GM18499 (cell line): ENCODE data around the gene PLA2G6.
"Not testable (repeated sequence)": the region's sequence is repeated elsewhere in the genome, so short reads cannot be mapped to it uniquely, and the experiment has no call there.

Experiments used
- ATAC-seq: cut with Tn5 transposase; IDR thresholded peaks from one replicate; pipeline ENCODE4 v1.9.1; 2021; ENCODE audit warnings: moderate number of reproducible peaks; ENCODE audit not compliant: insufficient read depth, unreplicated experiment

PLA2G6 gene

GRCh38 chr22:38089474-38089851, 92.2 kb downstream of the PLA2G6 start:
- no peak for ATAC-seq

GRCh38 chr22:38088629-38089473, 92.8 kb downstream of the PLA2G6 start:
- no peak for ATAC-seq

- no peak for ATAC-seq
These were observed 93.8 kb downstream of the PLA2G6 start for GRCh38 chr22:38087855-38088254.

GRCh38 chr22:38086942-38087341, 94.7 kb downstream of the PLA2G6 start:
- ATAC-seq = no peak

- no peak for ATAC-seq
These were observed 95.4 kb downstream of the PLA2G6 start for GRCh38 chr22:38086001-38086845.

- no peak for ATAC-seq
These were observed 96.1 kb downstream of the PLA2G6 start for GRCh38 chr22:38085501-38085900.

- no peak for ATAC-seq
These were observed 96.6 kb downstream of the PLA2G6 start for GRCh38 chr22:38085056-38085455.

GRCh38 chr22:38083931-38084631, 97.5 kb downstream of the PLA2G6 start, which contains the start of gene SLC16A8:
Gene SLC16A8 (minus strand): TSS chr22:38084184. CDS start chr22:38082873, 1,311 bp downstream.
- no peak for ATAC-seq

GRCh38 chr22:38082986-38083710, 98.5 kb downstream of the PLA2G6 start:
- no peak for ATAC-seq

- no peak for ATAC-seq
These were observed 99.4 kb downstream of the PLA2G6 start for GRCh38 chr22:38081941-38082828.

- ATAC-seq = no peak
These were observed 100.0 kb downstream of the PLA2G6 start for GRCh38 chr22:38081636-38081940.

- no peak for ATAC-seq
These were observed 100.6 kb downstream of the PLA2G6 start for GRCh38 chr22:38080850-38081635.

- ATAC-seq = no peak
These were observed 101.2 kb downstream of the PLA2G6 start for GRCh38 chr22:38080474-38080849.

GRCh38 chr22:38079804-38080203, 101.8 kb downstream of the PLA2G6 start:
- ATAC-seq = no peak

- not testable (repeated sequence) for ATAC-seq
These were observed 102.4 kb downstream of the PLA2G6 start for GRCh38 chr22:38079208-38079607.

- no peak for ATAC-seq
These were observed 103.4 kb downstream of the PLA2G6 start for GRCh38 chr22:38078046-38078840.

- ATAC-seq = no peak
These were observed 104.0 kb downstream of the PLA2G6 start for GRCh38 chr22:38077595-38077994.

- no peak for ATAC-seq
These were observed 104.5 kb downstream of the PLA2G6 start for GRCh38 chr22:38077096-38077495.
